Ascending aorta (tissue), 2 donors: ENCODE measurements around the gene CHST11. TPM values are rescaled to one million over a fixed set of nuclear protein-coding genes. Genes with fewer than 3 reads are reported as not detected.

ENCODE experiments used
- DNase-seq, 2 donors: peaks; one replicate each; pipeline ENCODE4 v3.0.0-alpha.2; 2019; ENCODE audit warnings: low spot score in 2 of 2
- H3K27ac ChIP-seq, 2 donors: fragments of 200-600 bp; sonication (generic); one replicate each; pipeline ENCODE4 v1.5.1; 2016 to 2017; ENCODE audit warnings: mild to moderate bottlenecking in 1 of 2
- H3K27me3 ChIP-seq: fragments of 200-600 bp; sonication (generic); one replicate; pipeline ENCODE4 v1.5.1; 2017
- H3K36me3 ChIP-seq, 2 donors: fragments of 200-600 bp; sonication (generic); one replicate each; pipeline ENCODE4 v1.5.1; 2016
- H3K4me1 ChIP-seq, 2 donors: fragments of 200-600 bp; sonication (generic); one replicate each; pipeline ENCODE4 v1.5.1; 2016 to 2017; ENCODE audit warnings: mild to moderate bottlenecking in 1 of 2
- H3K4me3 ChIP-seq, 2 donors: fragments of 200-600 bp; sonication (generic); one replicate each; pipeline ENCODE4 v1.5.1; 2016 to 2017; ENCODE audit warnings: mild to moderate bottlenecking in 1 of 2
- H3K9me3 ChIP-seq, 2 donors: fragments of 200-600 bp; sonication (generic); one replicate each; pipeline ENCODE4 v1.5.1; 2016
- CTCF ChIP-seq, 3 experiments: fragments of 200-600 bp in 2 of 3; fragments of 450-650 bp in 1 of 3; sonication (generic) in 2 of 3; IDR thresholded peaks; one replicate each; pipeline ENCODE4 v1.5.1; 2016 to 2019; ENCODE audit warnings: antibody characterized with exemption in 3 of 3, mild to moderate bottlenecking in 1 of 3, moderate library complexity in 1 of 3
- intact Hi-C: fragments of 100-400 bp; cut with DNase I; formaldehyde crosslinking; loops from one replicate; pipeline ENCODE4 v1.15.1; 2023
- total RNA-seq: library from RNA; depleted of rRNA; stranded (reverse); fragments of >200 nt; gene quantifications from one replicate; pipeline ENCODE4 v1.1.0, GENCODE V29; 2016

Gene CHST11
- total RNA-seq, 1 donor from 2014 or later = 63.2 TPM

GRCh38 chr12:104634044-104634443, 177.3 kb downstream of the CHST11 start:
- H3K4me3 ChIP-seq = no peak overlapping the region
- intact Hi-C loops = no loop called here
- no peaks in the 10 kb centered on the region for H3K9me3 ChIP-seq
- no peak overlapping the region for H3K27ac ChIP-seq
- H3K36me3 ChIP-seq = no peaks in the 10 kb centered on the region
- H3K27me3 ChIP-seq = no peaks in the 10 kb centered on the region
- DNase-seq = no peak
- TF ChIP-seq CTCF (IDR thresholded peaks at IDR 0.05) = no peak
- H3K4me1 ChIP-seq = peaks cover 0 to 6% of the 10 kb centered on the region in 2 donors

- no peak overlapping the region for H3K27ac ChIP-seq
- intact Hi-C loops = no loop called here
- no peak for TF ChIP-seq CTCF (IDR thresholded peaks at IDR 0.05)
Measured at GRCh38 chr12:104634852-104635251, 178.1 kb downstream of the CHST11 start.

GRCh38 chr12:104635607-104636343, 179.0 kb downstream of the CHST11 start:
- Histone ChIP-seq H3K4me3 (no peak overlapping the region), H3K27ac (no peak overlapping the region), H3K9me3 (no peaks in the 10 kb centered on the region), H3K27me3 (no peaks in the 10 kb centered on the region), H3K36me3 (no peaks in the 10 kb centered on the region), H3K4me1 (peaks cover 0 to 7% of the 10 kb centered on the region in 2 donors)
- no peak for DNase-seq
- no peak for TF ChIP-seq CTCF (IDR thresholded peaks at IDR 0.05)
- intact Hi-C loops = no loop called here

More at GRCh38 chr12:104634852-104635251, 178.1 kb downstream of the CHST11 start:
- Histone ChIP-seq H3K4me1 (peaks cover 0 to 7% of the 10 kb centered on the region in 2 donors), H3K4me3 (no peak overlapping the region), H3K9me3 (no peaks in the 10 kb centered on the region), H3K27me3 (no peaks in the 10 kb centered on the region), H3K36me3 (no peaks in the 10 kb centered on the region)
- DNase-seq = no peak

GRCh38 chr12:104636496-104636895, 179.7 kb downstream of the CHST11 start:
- Histone ChIP-seq H3K36me3 (no peaks in the 10 kb centered on the region), H3K27ac (no peak overlapping the region), H3K4me1 (peaks cover 0 to 7% of the 10 kb centered on the region in 2 donors), H3K27me3 (no peaks in the 10 kb centered on the region), H3K4me3 (no peak overlapping the region), H3K9me3 (no peaks in the 10 kb centered on the region)
- no peak for TF ChIP-seq CTCF (IDR thresholded peaks at IDR 0.05)
- DNase-seq = no peak
- intact Hi-C loops = no loop called here

GRCh38 chr12:104637604-104638003, 180.9 kb downstream of the CHST11 start:
- no peak overlapping the region for H3K4me3 ChIP-seq
- H3K27me3 ChIP-seq = no peaks in the 10 kb centered on the region
- intact Hi-C loops = no loop called here
- peaks cover 0 to 7% of the 10 kb centered on the region in 2 donors for H3K4me1 ChIP-seq
- H3K27ac ChIP-seq = no peak overlapping the region
- no peaks in the 10 kb centered on the region for H3K9me3 ChIP-seq
- no peaks in the 10 kb centered on the region for H3K36me3 ChIP-seq
- DNase-seq = no peak
- TF ChIP-seq CTCF (IDR thresholded peaks at IDR 0.05) = no peak
